Measurements from ENCODE around the gene TBC1D8. TPM values are rescaled to one million over a fixed set of nuclear protein-coding genes. Genes with fewer than 3 reads are reported as not detected.

TBC1D8 gene
- total RNA-seq, 2 experiments from 2014 or later, result 1.0 to 1.8 TPM

DNA sequence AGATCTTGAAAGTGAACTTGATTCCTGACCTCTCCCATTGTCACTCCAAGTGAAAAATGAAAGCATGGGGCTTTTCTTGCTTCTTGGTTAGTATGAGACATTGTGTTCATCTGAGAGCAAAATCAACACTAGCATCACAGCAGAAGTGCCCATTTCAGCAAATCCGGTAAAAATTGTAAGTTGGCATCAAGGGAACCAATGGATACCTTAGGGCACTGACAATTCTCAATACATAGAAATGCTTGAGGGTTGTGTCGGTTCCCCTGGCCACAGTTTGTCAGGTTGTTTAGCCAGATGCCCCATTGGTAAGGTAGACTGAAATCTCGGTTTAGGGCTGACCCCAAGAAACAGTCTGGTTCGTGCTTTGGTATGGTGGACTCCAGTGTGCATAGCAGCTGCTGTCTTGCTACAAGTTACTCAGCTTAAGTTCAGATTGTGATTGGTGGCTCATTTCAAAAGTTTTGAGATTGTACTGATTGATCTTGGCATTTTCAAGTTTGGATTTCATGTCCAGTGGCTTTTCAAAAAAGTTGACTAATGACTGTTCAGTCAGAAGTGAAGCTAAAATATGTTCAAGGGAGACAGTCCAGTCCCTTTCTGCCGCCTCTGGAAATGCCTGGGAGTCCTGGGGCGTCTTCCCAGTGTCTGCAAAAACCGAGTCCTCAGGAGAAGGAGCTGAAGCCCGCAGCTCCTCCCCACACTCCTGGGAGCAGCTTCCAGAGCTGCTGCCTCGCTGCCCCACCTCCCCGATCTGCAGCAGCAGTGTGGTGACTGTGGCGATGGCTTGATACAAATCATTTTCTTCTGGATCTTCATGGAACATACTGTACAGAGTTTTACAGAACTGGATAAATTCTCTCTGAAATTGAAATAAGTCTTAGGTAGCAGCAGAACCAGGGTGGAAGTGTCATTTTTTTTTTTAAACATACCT lies 143.5 kb downstream of the TBC1D8 start:
- Histone ChIP-seq H3K4me3 (ENCODE audit: low read length) (no peak overlapping the region), H3K36me3 (ENCODE audit: insufficient read depth, low read length) (peaks cover 76% of the 10 kb centered on the region), H3K9me3 (ENCODE audit: control insufficient read depth in 1 of 2, insufficient read depth in 1 of 2, low read length in 2 of 2) (no peaks in the 10 kb centered on the region), H3K27ac (ENCODE audit: low read depth in 1 of 2, low read length in 2 of 2) (no peak overlapping the region), H3K4me1 (ENCODE audit: insufficient read depth, low read length) (peaks cover 27% of the 10 kb centered on the region), H3K27me3 (ENCODE audit: control insufficient read depth in 1 of 2, insufficient read depth in 2 of 2, low read length in 2 of 2) (no peaks in the 10 kb centered on the region)
- DNase-seq, result no peak
- TF ChIP-seq CTCF (IDR thresholded peaks at IDR 0.05), result no peak
- Mint-ChIP-seq H3K4me3 (peak overlapping the region; percentile 8), H3K36me3 (ENCODE audit: low read depth) (peaks cover 89% of the 10 kb centered on the region), H3K27ac (peak overlapping the region; percentile 26), H3K9me3 (no peaks in the 10 kb centered on the region), H3K4me1 (ENCODE audit: low read depth) (peaks cover 60% of the 10 kb centered on the region), H3K27me3 (no peaks in the 10 kb centered on the region)
- intact Hi-C loops (cut with DNase I, micrococcal nuclease), result loop anchor here in 1 of 2 experiments (2.0 kb wide), 1 partner anchor 145 kb away; no protein-coding TSS in a partner anchor
- ChIA-PET CTCF (no interaction called here), POLR2A (interaction anchor here (0.6 kb wide), 1 partner anchor 445 kb away, joined by 4 read pairs; no protein-coding TSS in a partner anchor)
- no peak for ATAC-seq (ENCODE audit: poor library complexity)

DNA sequence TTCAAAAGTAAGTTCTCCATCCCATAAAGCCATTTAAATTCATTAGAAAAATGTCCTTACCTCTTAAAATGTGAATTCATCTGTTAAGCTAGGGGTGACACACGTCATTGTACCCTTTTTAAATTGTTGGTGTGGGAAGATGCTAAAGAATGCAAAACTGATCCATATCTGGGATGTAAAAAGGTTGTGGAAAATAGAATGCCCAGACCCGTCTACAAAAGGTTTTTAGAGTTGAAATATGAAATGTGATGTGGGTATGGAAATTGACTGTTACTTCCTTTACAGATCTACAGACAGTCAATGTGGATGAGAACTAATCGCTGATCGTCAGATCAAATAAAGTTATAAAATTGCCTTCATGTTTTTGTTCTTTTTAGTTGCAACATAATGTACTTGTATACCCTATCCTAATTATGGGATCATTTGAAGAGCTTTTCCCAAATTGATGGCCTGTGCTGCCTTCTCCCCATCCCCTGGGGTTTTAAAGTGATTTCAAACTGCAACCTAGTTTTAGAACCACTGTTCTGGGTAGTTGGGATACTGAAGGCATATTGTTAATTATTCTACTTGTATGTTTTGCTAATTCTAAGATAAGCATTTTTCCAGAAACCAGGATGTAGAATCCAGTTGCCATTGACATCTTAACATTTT lies 145.0 kb downstream of the TBC1D8 start:
- no peak for TF ChIP-seq CTCF (IDR thresholded peaks at IDR 0.05)
- H3K9me3 Mint-ChIP-seq, result no peaks in the 10 kb centered on the region
- no peaks in the 10 kb centered on the region for H3K27me3 Mint-ChIP-seq
- no peak overlapping the region for H3K4me3 Mint-ChIP-seq
- DNase-seq, result no peak
- peaks cover 66% of the 10 kb centered on the region for H3K4me1 Mint-ChIP-seq (ENCODE audit: low read depth)
- intact Hi-C loops (cut with DNase I, micrococcal nuclease), result loop anchor here in 1 of 2 experiments (2.0 kb wide), 1 partner anchor 147 kb away; no protein-coding TSS in a partner anchor
- peaks cover 86% of the 10 kb centered on the region for H3K36me3 Mint-ChIP-seq (ENCODE audit: low read depth)
- Histone ChIP-seq H3K27me3 (ENCODE audit: control insufficient read depth in 1 of 2, insufficient read depth in 2 of 2, low read length in 2 of 2) (no peaks in the 10 kb centered on the region), H3K4me1 (ENCODE audit: insufficient read depth, low read length) (peaks cover 36% of the 10 kb centered on the region), H3K4me3 (ENCODE audit: low read length) (no peak overlapping the region), H3K27ac (ENCODE audit: low read depth in 1 of 2, low read length in 2 of 2) (no peak overlapping the region), H3K9me3 (ENCODE audit: control insufficient read depth in 1 of 2, insufficient read depth in 1 of 2, low read length in 2 of 2) (no peaks in the 10 kb centered on the region), H3K36me3 (ENCODE audit: insufficient read depth, low read length) (peaks cover 69% of the 10 kb centered on the region)
- CTCF ChIA-PET, result no interaction called here
- ATAC-seq (ENCODE audit: poor library complexity), result no peak
- POLR2A ChIA-PET, result interaction anchor here (1.1 kb wide), 1 partner anchor 17 kb away, joined by 3 read pairs; no protein-coding TSS in a partner anchor
- peak overlapping the region; percentile 3 for H3K27ac Mint-ChIP-seq

- Mint-ChIP-seq H3K4me1 (ENCODE audit: low read depth) (peaks cover 64% of the 10 kb centered on the region), H3K9me3 (no peaks in the 10 kb centered on the region), H3K4me3 (peak overlapping the region; percentile 90), H3K36me3 (ENCODE audit: low read depth) (peaks cover 80% of the 10 kb centered on the region), H3K27ac (peak overlapping the region; percentile 91), H3K27me3 (no peaks in the 10 kb centered on the region)
- H3K36me3 ChIP-seq (ENCODE audit: insufficient read depth, low read length), result peaks cover 65% of the 10 kb centered on the region
- peak overlapping the region; percentile 26 to 33 for H3K27ac ChIP-seq (ENCODE audit: low read depth in 1 of 2, low read length in 2 of 2)
- no peak for ATAC-seq (ENCODE audit: poor library complexity)
- intact Hi-C loops (cut with DNase I, micrococcal nuclease), result loop anchor here (5.0 kb wide), 1 partner anchor 248 kb away; the partner anchor contains the start of gene CNOT11 (in 2 of the 2)
- CTCF ChIA-PET, result interaction anchor here (1.2 to 3.4 kb wide), 2 partner anchors 8 to 411 kb away, joined by 3 to 11 read pairs; no protein-coding TSS in a partner anchor
- H3K4me3 ChIP-seq (ENCODE audit: low read length), result no peak overlapping the region
- no peak for DNase-seq
- TF ChIP-seq CTCF (IDR thresholded peaks at IDR 0.05), result no peak
- H3K27me3 ChIP-seq (ENCODE audit: control insufficient read depth in 1 of 2, insufficient read depth in 2 of 2, low read length in 2 of 2), result no peaks in the 10 kb centered on the region
- POLR2A ChIA-PET, result no interaction called here
- no peaks in the 10 kb centered on the region for H3K9me3 ChIP-seq (ENCODE audit: control insufficient read depth in 1 of 2, insufficient read depth in 1 of 2, low read length in 2 of 2)
- peaks cover 36% of the 10 kb centered on the region for H3K4me1 ChIP-seq (ENCODE audit: insufficient read depth, low read length)
These were observed 146.4 kb downstream of the TBC1D8 start for GRCh38 chr2:101004620-101005325.
